Panc1 (cell line): ENCODE results near the gene GID4.

ENCODE experiments used
- POLR2AphosphoS5 ChIP-seq: IDR thresholded peaks from 2 replicates; pipeline ENCODE4 v1.6.1; 2012; ENCODE audit warnings: mild to moderate bottlenecking, low read depth, low read length, moderate library complexity
- TCF7L2 ChIP-seq: IDR thresholded peaks from 2 replicates; pipeline ENCODE4 v1.6.1; 2011; ENCODE audit warnings: mild to moderate bottlenecking, low read depth, low read length, inconsistent platforms
- TF ChIP-seq, protein P1 (sequence below), 2 experiments: IDR thresholded peaks; 2 replicates each; pipeline ENCODE4 v1.6.1; 2011 to 2012; ENCODE audit warnings: low read depth in 2 of 2, control low read depth in 1 of 2, low read length in 1 of 2, mild to moderate bottlenecking in 1 of 2, moderate library complexity in 1 of 2; ENCODE audit not compliant: insufficient read depth in 1 of 2
- TF ChIP-seq, protein P2 (sequence below): fragments of 450-650 bp; IDR thresholded peaks from 2 replicates; pipeline ENCODE4 v1.5.1; 2017; ENCODE audit warnings: mild to moderate bottlenecking

DNA sequence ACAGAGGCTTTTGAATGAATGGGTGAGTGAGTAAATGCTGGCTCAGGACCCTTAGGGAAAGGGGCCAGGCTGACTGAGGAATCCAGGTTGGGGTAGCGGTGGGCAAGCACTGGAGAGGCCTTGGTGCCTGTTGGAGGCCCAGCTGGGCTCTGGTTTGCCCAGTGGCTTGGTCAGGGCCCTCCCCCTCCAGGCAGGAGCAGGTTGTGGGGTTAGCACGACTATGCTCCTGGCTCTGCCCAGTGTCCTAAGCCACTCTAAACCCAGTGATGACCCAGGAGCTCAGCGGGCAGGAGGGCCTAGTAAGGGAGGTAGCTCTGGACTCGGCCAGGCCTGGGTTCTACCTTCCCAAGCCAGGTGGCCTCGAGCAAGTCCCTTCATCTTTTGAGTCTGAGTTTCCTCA, 76.9 kb downstream of the GID4 start:
- TF ChIP-seq, protein P1, sequence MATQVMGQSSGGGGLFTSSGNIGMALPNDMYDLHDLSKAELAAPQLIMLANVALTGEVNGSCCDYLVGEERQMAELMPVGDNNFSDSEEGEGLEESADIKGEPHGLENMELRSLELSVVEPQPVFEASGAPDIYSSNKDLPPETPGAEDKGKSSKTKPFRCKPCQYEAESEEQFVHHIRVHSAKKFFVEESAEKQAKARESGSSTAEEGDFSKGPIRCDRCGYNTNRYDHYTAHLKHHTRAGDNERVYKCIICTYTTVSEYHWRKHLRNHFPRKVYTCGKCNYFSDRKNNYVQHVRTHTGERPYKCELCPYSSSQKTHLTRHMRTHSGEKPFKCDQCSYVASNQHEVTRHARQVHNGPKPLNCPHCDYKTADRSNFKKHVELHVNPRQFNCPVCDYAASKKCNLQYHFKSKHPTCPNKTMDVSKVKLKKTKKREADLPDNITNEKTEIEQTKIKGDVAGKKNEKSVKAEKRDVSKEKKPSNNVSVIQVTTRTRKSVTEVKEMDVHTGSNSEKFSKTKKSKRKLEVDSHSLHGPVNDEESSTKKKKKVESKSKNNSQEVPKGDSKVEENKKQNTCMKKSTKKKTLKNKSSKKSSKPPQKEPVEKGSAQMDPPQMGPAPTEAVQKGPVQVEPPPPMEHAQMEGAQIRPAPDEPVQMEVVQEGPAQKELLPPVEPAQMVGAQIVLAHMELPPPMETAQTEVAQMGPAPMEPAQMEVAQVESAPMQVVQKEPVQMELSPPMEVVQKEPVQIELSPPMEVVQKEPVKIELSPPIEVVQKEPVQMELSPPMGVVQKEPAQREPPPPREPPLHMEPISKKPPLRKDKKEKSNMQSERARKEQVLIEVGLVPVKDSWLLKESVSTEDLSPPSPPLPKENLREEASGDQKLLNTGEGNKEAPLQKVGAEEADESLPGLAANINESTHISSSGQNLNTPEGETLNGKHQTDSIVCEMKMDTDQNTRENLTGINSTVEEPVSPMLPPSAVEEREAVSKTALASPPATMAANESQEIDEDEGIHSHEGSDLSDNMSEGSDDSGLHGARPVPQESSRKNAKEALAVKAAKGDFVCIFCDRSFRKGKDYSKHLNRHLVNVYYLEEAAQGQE (IDR thresholded peaks at IDR 0.05; ENCODE audit: insufficient read depth in 1 of 2, low read depth in 2 of 2, low read length in 1 of 2), result no peak
- TF ChIP-seq, protein P2, sequence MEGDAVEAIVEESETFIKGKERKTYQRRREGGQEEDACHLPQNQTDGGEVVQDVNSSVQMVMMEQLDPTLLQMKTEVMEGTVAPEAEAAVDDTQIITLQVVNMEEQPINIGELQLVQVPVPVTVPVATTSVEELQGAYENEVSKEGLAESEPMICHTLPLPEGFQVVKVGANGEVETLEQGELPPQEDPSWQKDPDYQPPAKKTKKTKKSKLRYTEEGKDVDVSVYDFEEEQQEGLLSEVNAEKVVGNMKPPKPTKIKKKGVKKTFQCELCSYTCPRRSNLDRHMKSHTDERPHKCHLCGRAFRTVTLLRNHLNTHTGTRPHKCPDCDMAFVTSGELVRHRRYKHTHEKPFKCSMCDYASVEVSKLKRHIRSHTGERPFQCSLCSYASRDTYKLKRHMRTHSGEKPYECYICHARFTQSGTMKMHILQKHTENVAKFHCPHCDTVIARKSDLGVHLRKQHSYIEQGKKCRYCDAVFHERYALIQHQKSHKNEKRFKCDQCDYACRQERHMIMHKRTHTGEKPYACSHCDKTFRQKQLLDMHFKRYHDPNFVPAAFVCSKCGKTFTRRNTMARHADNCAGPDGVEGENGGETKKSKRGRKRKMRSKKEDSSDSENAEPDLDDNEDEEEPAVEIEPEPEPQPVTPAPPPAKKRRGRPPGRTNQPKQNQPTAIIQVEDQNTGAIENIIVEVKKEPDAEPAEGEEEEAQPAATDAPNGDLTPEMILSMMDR, result no peak
- TF ChIP-seq TCF7L2 (no peak), POLR2AphosphoS5 (no peak)
